NCI-H1092 treated with DMSO at 0.1 percent for 48 hours (cell line): ENCODE measurements around the gene DNAJC4.
"Not testable (repeated sequence)": the region's sequence is repeated elsewhere in the genome, so short reads cannot be mapped to it uniquely, and the experiment has no call there.

Experiments used
- DNase-seq: peaks from one replicate; lab custom pipeline; 2025; lab: John Stamatoyannopoulos, UW

DNAJC4 gene

DNA sequence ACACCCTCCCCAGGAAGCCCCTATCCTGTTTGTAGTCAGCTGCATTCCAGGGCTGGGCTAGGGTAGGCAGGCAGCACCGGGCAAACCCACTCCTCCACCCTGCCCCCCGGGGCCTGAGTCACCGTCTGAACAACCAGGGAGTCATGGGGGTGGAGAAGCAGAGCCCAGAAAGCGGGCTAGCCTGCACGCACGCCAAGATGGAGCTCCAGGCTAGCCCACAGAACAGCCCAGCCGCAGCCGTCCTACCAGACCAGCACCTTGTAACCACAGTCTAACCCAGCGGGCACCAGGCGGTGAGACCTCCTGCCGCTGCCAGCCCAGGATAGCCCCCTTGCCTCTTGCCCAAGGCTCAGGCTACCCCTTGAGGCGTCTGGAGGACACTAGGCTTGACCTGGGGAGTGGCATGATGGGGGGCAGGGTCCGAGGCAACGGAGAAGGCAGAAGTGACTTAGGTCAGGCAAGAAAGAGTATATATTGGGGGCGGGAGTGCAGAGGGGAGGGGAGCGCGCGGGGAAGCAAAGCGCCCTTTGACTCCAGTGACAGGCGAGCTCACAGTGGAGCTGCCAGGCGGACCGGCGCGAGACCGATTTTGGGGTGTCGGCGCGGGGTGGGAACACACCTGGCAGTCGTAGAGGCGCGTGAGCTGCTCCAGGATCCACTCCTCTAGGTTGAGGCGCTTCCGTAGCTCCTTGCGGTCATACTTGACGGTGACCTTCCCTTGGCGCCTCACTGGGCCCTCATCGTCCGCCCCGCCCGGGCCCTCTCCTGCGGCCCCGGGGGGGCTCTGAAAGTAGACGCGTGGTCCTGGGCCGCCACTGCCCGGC is 15.7 kb downstream of the DNAJC4 start:
- DNase-seq: peak; percentile 59

DNA sequence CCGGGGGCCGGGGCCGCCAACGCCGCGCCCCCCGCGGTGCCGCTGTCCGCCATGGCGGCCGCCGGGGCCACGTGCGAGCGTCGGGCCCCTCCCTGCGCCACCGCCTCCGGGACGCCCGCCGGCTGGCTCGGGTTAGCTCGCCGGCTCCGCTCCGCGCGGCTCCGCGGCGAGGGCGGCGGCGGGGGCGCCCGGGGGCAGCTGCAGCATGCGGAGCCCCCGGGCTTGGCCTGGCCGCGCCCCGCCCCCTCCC is 16.2 kb downstream of the DNAJC4 start:
- not testable (repeated sequence) for DNase-seq

DNA sequence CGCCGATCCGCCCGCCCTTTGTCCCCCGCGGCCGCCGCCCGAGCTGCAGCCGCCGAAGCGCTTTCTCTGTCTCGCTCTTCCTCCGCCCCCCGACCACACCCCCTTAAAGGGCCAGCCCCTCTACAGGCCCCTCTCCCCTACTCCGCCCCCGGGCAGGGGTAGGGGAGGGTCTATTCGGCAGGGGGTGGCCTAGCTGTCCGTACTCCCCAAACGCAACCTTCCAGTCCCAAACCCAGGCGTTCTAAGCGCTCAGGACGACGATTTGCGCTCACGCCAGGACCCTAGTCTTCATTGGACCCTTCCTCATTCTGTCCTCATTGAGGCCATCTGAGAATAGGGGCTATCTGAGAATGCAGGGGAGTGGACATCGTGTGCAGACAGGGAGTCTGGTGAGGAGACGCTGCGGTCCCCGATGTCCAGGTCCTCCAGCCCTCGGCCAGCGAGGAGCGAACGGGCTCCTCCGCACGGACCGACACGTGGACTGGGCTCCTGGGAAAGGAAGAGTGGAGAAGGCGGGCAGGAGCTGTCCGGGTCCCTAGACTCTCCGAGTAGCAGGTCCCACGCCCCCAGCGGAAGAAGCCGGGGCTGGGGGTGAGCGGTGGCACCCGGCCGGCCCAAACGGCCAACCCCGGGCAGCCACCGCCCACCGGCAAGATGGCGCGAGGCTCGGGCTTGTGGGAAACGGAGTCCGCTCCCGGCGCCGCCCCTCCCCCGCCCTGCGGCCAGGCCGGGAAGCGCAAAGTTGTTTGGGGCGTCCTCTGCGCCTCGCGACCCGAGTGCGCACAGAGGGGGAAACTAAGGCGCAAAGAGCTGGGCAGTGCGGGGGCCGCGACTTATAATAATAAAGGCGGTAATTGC is 16.8 kb downstream of the DNAJC4 start, which contains the start of gene PPP1R14B:
Gene PPP1R14B (minus strand): TSS at position 73 of the 858 bp plus-strand sequence. CDS start 270 bp downstream, outside the sequence.
- peak; percentile 85 for DNase-seq

DNA sequence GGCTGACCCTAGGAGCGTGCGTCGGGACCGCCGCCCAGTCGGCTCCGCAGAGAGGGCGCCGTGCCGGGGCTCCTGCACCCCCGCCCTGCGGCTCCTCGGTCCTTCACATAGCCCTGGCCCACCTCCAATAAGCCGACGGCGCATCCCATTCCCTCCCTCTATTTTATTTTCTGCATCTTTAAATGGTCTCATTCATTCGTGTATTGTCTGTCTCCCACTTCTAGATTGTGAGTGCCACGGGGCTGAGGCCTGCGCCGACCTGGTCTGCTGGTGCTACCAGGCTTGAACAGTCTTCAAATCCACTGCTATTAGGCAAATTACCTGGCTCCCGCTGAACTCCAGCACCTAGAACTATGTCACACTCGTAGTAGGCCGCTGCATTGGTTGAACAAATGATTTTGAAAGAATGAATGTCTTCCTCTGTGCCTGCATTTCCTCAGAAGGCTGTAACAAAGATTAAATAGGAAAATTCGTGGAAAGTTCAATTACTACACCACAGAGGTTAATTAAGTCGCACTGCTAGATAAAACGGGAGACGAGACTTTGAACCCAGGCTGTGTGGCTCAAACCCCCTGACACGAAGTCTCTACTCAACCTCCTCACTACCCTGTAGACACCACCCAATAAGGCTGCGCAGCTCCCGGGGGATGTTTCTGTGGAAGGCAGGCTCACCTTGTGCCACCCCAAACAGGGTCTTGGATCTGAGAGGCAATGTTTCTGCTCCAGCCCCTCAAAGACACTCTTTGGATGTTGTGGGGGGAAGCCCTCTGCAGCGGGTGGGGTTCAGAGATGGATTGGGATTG is 17.6 kb downstream of the DNAJC4 start:
- DNase-seq: no peak

DNA sequence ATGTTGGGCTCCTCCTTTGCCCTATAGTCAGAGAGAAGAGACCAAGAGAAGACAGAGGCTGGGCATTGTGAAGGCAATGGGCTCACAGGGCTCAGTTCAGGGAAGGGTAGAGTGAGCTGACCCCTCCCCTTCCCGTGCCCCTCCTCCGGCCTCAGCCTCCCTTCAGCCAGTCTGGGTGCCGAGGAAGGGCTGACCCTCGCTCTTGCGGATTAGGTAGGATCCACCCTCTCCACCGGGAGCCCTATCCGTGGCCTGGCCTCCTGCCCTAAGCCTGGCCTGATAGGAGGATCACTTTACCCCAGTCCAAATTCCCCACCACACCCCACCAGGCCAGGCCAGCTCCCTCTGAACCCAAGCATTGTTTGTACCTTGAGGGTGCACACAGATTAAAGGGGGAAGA is 18.2 kb downstream of the DNAJC4 start:
- DNase-seq: no peak

DNA sequence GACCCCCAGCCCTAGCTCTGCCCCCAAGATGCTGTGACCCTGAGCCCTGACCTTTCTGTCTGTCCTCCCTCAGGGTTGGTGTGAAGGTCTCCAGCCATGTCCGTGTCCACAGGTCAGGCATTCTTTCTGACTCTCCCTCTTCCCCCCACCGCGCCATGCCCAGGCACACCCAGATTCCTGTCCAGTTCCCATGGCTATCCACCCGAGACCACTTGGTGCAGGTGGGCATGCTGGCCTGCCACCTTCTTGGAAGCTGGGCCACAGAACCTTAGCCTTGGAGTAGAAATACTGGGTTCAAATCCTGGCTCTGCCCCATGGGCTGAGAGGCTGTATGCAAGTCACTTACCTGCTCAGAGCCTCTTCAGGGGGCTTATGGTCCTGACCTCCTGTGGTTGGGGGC is 18.7 kb downstream of the DNAJC4 start:
- DNase-seq: no peak

DNA sequence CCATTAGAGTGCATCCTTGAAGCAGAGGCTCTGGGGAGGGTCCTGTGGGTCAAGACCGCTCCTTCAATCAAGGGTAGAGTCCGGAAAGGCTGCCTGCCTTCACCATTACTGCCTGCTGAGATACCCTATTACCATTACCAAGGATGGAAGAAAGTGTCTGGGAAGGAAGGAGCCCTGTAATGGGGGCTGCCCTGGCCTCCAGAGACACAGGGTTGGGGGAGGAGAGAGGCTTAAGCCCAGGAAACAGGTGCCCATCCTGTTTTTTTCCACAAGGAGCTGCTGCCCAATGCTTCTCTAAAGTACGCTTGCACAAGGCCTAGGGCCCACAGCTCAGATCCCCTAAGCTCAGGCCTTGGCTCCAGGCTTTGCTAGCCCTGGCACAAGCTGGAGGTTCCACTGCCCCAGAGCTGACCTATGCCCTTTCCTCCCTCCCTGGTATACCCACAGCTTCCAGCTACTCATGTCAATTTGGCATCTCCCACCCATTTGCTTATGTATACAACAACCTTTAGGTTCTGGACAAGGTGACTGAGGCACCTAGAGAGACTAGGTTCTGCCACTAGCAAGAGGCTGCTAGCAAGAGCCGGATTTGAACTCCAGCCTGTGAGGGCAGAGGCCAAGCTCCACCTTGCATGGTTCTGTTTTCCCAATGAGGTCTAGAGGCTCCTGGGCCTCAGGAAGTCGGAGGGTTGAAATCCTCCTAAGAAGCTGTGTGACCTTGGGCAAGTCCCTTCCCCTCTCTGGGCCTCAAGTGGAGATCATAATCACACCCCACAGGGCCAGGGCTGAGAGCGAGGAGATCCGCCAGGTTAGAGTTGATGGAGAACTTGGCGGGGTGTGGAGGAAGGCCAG is 19.4 kb downstream of the DNAJC4 start:
- no peak for DNase-seq

DNA sequence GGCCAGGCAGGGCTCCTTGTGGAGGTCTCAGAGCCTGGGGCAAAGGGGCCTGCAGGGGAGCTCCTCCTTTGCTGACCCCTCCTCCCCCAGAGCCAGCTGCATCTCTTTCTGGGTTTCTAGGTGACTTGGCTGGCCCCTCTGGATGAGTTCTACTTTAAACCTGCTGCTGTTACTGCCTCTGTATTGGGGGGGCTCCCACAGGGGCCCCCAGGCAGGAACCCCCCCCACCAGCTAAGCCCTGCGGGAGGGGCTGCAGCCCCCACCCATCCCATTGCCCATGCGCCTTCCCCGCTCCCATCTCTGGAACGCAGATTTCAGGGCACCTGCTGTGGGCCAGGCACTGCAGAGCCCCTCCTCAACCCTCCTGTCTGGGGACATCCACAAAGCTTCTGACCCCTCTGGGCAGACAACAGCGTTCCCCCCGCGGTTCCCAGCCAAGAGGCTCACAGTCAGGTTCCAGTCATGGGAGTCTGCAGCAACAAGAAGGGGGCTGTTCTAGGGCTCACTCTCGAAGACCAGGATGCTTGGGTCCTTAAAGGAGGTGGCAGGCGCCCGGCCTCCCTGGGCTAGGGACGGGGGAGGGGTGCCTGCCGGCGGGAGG is 20.2 kb downstream of the DNAJC4 start:
- DNase-seq: peak; percentile 65

DNA sequence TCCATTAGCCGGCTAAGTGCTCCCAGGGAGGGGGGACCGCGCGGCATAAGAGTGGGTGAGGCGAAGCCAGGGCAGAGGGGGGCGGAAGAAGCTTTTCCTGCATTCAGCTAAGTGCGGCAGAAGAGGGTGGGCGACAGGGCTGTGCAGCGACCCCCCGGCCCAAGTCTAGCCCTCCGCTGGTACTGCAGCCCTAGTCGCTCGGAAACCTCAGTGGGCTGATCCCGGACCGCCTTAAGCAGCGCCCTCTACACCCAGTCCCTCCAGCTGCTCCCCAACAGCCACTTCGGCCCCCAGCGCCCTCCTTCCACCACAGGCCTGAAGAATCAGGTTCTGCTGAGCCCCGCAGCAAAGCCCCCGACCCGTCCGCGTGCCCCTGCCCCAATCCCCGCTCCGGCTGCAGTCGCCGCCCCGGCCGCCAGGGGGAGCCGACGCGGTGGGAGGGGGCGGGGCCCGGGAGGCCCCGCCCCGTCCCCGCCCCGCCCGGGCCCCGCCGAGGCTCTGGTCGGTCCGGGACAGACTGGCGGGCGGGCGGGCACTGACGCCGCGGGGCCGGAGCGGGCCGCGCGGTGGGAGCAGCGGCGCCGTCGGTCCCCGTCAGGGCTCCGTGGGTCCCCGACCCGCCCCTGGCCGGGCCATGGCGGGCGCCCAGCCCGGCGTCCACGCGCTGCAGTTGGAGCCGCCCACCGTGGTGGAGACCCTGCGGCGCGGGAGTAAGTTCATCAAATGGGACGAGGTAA is 20.8 kb downstream of the DNAJC4 start, which contains the start of gene PLCB3:
Gene PLCB3 (plus strand): TSS at position 515 of the 737 bp plus-strand sequence. CDS start 120 bp downstream, at position 635.
- peak; percentile 65 for DNase-seq

DNA sequence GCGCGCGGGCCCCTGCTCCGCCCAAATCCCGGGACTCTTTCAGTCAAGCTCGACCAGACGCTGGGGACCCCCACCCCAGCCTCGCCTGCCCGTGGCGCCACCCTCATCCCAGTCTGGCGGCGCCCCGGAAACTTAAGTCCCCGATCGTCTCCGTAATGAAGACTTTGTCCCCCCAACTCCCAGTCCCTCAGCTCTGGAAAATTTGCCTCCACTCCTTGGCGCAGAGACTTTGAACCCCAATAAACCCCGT is 21.3 kb downstream of the DNAJC4 start:
- no peak for DNase-seq

DNA sequence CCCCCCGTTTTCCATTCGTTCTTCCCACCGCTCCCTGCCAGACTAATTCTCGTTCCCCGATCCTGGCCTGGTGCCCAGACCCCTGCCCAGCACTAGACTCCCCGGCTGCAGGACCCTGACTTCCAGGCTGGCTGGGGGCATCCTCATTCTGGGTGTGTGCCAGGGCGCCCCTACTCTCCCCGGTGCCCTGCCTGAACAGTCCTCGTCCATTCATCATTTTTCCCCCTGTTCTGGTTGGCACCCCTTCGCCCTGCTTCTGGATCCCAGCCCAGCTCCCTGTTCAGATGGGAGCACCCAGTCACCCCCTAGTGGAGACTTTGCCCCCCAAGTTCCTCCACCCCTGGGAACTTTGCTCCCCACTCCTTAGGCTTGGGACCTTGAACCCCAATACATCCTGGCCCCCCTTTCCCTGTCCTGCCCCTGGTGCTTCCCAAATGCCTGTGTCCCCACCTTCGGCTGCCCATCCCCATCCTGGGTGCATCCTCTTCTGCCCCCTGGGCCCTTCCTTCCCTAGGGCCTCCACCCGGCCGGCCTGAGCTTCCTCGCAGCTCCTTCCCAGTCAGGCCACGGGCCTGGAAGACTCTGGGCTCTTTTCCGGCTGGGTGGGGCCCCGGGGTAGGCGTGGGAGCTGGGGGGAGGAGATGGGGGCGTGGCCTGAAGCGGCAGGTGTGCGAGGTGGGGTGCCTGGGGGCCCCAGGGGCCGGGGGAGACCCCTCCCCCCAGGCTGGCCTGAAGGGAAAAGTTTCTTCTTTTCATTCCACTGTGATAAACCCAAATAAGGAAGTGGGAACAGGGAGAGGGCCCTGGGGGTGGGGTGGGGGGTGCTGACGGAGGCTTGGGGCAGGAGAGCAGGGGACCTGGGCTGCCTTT is 21.9 kb downstream of the DNAJC4 start:
- DNase-seq: no peak

DNA sequence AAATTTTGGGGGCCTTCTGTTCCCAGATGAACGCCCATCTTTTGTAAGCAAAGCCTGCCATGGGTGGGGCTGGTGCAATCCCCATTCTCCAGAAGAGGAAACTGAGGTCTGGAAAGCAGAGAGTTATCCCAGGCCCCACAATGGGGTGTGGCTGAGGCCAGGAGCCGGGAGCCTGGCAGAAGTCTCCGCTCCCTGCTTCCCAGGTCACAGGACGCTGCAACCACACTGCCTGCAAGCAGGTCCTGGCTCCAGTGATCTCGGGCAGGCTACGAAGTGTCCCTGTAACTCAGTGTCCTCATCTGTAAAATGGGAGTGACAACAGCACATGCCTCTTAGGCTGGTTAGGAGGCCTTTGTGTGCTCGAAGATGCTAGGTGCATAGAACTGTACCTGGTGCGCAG is 22.7 kb downstream of the DNAJC4 start:
- no peak for DNase-seq

DNA sequence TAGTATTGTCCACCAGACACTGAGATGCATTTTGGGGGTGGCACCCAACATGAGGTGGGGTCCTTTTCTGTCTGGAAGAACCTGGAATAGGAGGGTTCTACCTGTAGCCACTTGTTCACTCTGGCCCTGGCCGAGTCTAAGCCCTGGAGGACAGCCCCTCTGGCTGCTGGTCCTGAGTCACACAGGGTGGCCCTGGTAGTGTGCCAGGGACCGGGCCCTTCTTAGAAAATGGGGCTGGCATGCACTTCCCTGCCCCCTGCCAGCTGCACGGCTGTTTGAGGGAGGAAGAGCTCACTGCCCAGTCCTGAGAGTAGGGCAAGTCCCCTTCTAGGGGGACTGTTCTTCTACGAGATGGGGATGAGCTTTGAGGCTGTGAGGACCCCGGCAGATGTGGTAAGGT is 23.1 kb downstream of the DNAJC4 start:
- no peak for DNase-seq

DNA sequence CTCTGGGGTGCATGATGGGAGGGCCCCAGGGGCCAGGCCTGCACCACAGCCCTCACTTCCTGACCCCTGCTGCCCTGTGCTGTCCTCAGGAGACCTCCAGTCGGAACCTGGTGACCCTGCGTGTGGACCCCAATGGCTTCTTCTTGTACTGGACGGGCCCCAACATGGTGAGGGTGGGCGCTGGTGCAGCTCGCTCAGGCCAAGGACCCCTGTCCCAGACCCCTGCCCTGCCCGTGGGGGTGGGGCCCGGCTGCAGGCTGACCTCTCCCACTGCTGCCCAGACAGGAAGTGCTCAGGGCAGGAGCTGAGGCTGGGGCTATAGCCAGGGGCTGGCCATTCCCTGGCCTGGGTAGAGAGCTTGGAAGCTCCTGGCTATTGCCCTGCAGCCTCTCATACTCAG is 24.0 kb downstream of the DNAJC4 start:
- DNase-seq: no peak

DNA sequence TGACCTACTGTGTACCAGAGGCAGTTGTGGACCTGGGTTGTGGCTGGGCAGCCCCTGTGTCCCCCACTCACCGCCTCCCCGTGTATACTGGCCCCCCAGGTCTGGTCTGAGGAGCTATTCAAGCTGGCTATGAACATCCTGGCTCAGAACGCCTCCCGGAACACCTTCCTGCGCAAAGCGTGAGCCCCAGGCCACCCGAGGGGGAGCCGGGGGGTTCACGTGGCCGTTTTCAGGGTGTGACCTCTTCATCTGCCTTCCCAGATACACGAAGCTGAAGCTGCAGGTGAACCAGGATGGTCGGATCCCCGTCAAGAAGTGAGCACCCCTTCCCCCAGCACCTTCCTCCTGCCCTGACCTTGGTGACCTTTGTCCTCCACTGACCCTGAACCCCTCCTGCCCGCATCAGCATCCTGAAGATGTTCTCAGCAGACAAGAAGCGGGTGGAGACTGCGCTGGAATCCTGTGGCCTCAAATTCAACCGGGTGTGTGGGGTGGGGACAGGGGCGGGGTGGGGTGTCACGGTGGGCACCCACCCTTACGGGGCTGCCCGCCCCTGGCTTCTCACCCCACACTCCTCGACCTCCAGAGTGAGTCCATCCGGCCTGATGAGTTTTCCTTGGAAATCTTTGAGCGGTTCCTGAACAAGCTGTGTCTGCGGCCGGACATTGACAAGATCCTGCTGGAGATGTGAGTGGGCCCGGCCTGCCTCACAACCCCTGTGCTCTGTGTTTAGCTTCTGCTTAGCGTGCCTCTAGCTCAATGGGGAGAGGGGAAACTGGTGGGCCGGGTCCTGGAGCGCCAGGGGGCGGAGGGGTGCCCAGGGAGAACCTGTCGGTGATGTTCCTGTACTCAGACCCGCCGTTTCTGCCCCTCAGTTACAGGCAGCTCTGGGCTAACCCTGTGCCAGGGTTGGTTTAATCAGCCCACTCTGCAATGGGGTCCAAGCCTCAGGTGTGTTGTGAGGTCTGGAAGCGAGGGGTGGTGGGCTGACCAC is 25.1 kb downstream of the DNAJC4 start:
- no peak for DNase-seq

DNA sequence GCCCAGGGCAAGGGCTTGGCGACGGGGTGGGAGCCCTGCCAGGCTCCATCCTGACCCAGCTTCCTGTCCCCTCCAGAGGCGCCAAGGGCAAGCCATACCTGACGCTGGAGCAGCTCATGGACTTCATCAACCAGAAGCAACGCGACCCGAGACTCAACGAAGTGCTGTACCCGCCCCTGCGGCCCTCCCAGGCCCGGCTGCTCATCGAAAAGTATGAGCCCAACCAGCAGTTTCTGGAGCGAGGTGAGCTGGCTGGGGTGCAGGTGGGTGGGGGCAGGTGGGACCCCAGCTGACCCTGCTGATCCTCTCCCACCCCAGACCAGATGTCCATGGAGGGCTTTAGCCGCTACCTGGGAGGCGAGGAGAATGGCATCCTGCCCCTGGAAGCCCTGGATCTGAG is 26.0 kb downstream of the DNAJC4 start:
- no peak for DNase-seq

DNA sequence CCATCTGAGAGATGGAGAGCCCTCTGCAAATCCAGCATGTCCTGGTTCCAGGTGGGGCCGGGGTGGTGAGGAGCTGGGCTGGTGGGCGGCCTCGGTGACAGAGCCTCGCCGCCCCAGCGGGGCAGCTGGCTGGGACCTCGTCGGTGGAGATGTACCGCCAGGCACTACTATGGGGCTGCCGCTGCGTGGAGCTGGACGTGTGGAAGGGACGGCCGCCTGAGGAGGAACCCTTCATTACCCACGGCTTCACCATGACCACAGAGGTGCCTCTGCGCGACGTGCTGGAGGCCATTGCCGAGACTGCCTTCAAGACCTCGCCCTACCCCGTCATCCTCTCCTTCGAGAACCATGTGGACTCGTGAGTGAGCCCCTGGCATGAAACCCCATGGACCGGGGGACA is 28.0 kb downstream of the DNAJC4 start:
- no peak for DNase-seq

DNA sequence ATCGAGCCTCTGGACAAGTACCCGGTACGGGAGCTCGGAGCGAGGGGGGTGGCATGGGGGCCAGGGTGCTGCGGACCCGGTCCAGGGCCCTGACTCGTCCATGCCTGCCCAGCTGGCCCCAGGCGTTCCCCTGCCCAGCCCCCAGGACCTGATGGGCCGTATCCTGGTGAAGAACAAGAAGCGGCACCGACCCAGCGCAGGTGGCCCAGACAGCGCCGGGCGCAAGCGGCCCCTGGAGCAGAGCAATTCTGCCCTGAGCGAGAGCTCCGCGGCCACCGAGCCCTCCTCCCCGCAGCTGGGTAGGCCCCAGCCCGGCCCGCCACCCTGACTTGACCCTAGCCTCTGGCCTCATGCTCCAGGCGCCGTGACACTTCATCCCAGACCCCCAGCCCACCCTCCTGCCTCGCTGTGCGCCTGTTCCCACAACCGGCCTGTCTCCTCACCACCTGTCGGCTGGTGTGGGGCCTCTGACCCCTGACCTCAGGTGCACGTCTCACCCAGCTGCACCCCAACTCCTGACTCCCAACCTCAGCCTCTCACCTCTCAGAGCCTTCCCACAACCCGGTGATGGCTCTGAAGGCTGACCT is 28.7 kb downstream of the DNAJC4 start:
- no peak for DNase-seq
